BLaER1 treated with 17β-estradiol and CSF1 and Interleukin-3, amounts not matched to agents 10 nM and 100 nM (cell line): ENCODE measurements around the gene CFAP99.

Source experiments
- H3K27ac ChIP-seq, 11 experiments: shearing (Covaris generic); formaldehyde crosslinking; 2 replicates each; pipeline ENCODE4 v1.8.1; 2022
- H3K27me3 ChIP-seq, 11 experiments: shearing (Covaris generic); formaldehyde crosslinking; 2 replicates each; pipeline ENCODE4 v1.8.1; 2022
- H3K36me3 ChIP-seq, 11 experiments: shearing (Covaris generic); formaldehyde crosslinking; 2 replicates each; pipeline ENCODE4 v1.8.1; 2022
- H3K4me1 ChIP-seq, 10 experiments: shearing (Covaris generic); formaldehyde crosslinking; 2 replicates each; pipeline ENCODE4 v1.8.1; 2022
- H3K4me2 ChIP-seq, 11 experiments: shearing (Covaris generic); formaldehyde crosslinking; 2 replicates each; pipeline ENCODE4 v1.8.1; 2022
- H3K4me3 ChIP-seq, 10 experiments: shearing (Covaris generic); formaldehyde crosslinking; 2 replicates each; pipeline ENCODE4 v1.8.1; 2022
- H3K9ac ChIP-seq, 11 experiments: shearing (Covaris generic); formaldehyde crosslinking; 2 replicates each; pipeline ENCODE4 v1.8.1; 2022
- H3K9me3 ChIP-seq, 11 experiments: shearing (Covaris generic); formaldehyde crosslinking; replicated peaks in 1 of 11; 2 replicates each; pipeline ENCODE4 v1.8.1; 2022
- H4K20me1 ChIP-seq, 11 experiments: shearing (Covaris generic); formaldehyde crosslinking; 2 replicates each; pipeline ENCODE4 v1.8.1; 2022
- Cebpa-rat ChIP-seq, 11 experiments: shearing (Covaris generic); IDR thresholded peaks; 2 replicates each; pipeline ENCODE4 v1.8.1; 2022

CFAP99 gene

GRCh38 chr4:2411786-2412510, 6.8 kb upstream of the CFAP99 start:
- no peaks in the 10 kb centered on the region for H3K9me3 ChIP-seq
- peaks cover 5 to 44% (median 31%) of the 10 kb centered on the region in 11 experiments; a peak in 19 of 22 replicates for H4K20me1 ChIP-seq
- H3K9ac ChIP-seq: peak overlapping the region in 5 of 11 experiments; percentile 75 to 81 (median 76); a peak in 8 of 22 replicates
- H3K4me1 ChIP-seq: peaks cover 35 to 52% (median 42%) of the 10 kb centered on the region in 10 experiments
- peak overlapping the region; percentile 90 to 99 (median 96) for H3K4me2 ChIP-seq
- H3K4me3 ChIP-seq: peak overlapping the region in 5 of 10 experiments; percentile 40 to 62 (median 48); a peak in 8 of 20 replicates
- H3K27me3 ChIP-seq: peaks cover 20 to 70% (median 50%) of the 10 kb centered on the region in 11 experiments
- H3K27ac ChIP-seq: peak overlapping the region in 6 of 11 experiments; percentile 70 to 86 (median 82); a peak in 9 of 22 replicates
- H3K36me3 ChIP-seq: no peaks in the 10 kb centered on the region
- TF ChIP-seq Cebpa-rat (IDR thresholded peaks at IDR 0.05): no peak

- peak overlapping the region in 6 of 10 experiments; percentile 40 to 62 (median 44); a peak in 9 of 20 replicates for H3K4me3 ChIP-seq
- no peaks in the 10 kb centered on the region for H3K36me3 ChIP-seq
- H3K4me1 ChIP-seq: peaks cover 39 to 57% (median 48%) of the 10 kb centered on the region in 10 experiments
- no peaks in the 10 kb centered on the region for H3K9me3 ChIP-seq
- peak overlapping the region in 7 of 11 experiments; percentile 16 to 81 (median 76); a peak in 14 of 22 replicates for H3K9ac ChIP-seq
- H3K27ac ChIP-seq: peak overlapping the region in 8 of 11 experiments; percentile 21 to 86 (median 79); a peak in 16 of 22 replicates
- peaks cover 25 to 70% (median 56%) of the 10 kb centered on the region in 11 experiments for H3K27me3 ChIP-seq
- peaks cover 8 to 46% (median 37%) of the 10 kb centered on the region in 11 experiments; a peak in 17 of 22 replicates for H4K20me1 ChIP-seq
- H3K4me2 ChIP-seq: peak overlapping the region; percentile 90 to 99 (median 96)
- no peak for TF ChIP-seq Cebpa-rat (IDR thresholded peaks at IDR 0.05)
Observed at GRCh38 chr4:2412534-2412884, 6.2 kb upstream of the CFAP99 start.

- no peaks in the 10 kb centered on the region for H3K36me3 ChIP-seq
- no peak for TF ChIP-seq Cebpa-rat (IDR thresholded peaks at IDR 0.05)
- no peaks in the 10 kb centered on the region for H3K9me3 ChIP-seq
- H4K20me1 ChIP-seq: peaks cover 8 to 52% (median 42%) of the 10 kb centered on the region in 11 experiments; a peak in 17 of 22 replicates
- peak overlapping the region; percentile 36 to 86 (median 74); a peak in 21 of 22 replicates for H3K27ac ChIP-seq
- H3K9ac ChIP-seq: peak overlapping the region; percentile 16 to 81 (median 64); a peak in 21 of 22 replicates
- peaks cover 39 to 63% (median 53%) of the 10 kb centered on the region in 10 experiments for H3K4me1 ChIP-seq
- H3K27me3 ChIP-seq: peaks cover 31 to 72% (median 62%) of the 10 kb centered on the region in 11 experiments
- H3K4me3 ChIP-seq: peak overlapping the region in 9 of 10 experiments; percentile 32 to 62 (median 41); a peak in 16 of 20 replicates
- H3K4me2 ChIP-seq: peak overlapping the region; percentile 90 to 99 (median 96)
Observed at GRCh38 chr4:2412885-2413716, 5.7 kb upstream of the CFAP99 start.

- H3K27ac ChIP-seq: peak overlapping the region; percentile 36 to 86 (median 74); a peak in 21 of 22 replicates
- peak overlapping the region; percentile 16 to 78 (median 64); a peak in 20 of 22 replicates for H3K9ac ChIP-seq
- no peak for TF ChIP-seq Cebpa-rat (IDR thresholded peaks at IDR 0.05)
- H3K4me1 ChIP-seq: peaks cover 39 to 67% (median 58%) of the 10 kb centered on the region in 10 experiments
- H3K4me2 ChIP-seq: peak overlapping the region; percentile 90 to 99 (median 96)
- peaks cover 37 to 81% (median 71%) of the 10 kb centered on the region in 11 experiments for H3K27me3 ChIP-seq
- peak overlapping the region in 9 of 10 experiments; percentile 32 to 54 (median 41); a peak in 15 of 20 replicates for H3K4me3 ChIP-seq
- no peaks in the 10 kb centered on the region for H3K9me3 ChIP-seq
- no peaks in the 10 kb centered on the region for H3K36me3 ChIP-seq
- peaks cover 0 to 55% (median 44%) of the 10 kb centered on the region in 11 experiments; a peak in 17 of 22 replicates for H4K20me1 ChIP-seq
Observed at GRCh38 chr4:2413821-2414610, 4.7 kb upstream of the CFAP99 start.

GRCh38 chr4:2415213-2415612, 3.5 kb upstream of the CFAP99 start:
- peak overlapping the region in 3 of 11 experiments; percentile 93 to 99 (median 95); a peak in 2 of 22 replicates for H3K4me2 ChIP-seq
- H3K4me1 ChIP-seq: peaks cover 39 to 73% (median 64%) of the 10 kb centered on the region in 10 experiments
- no peak overlapping the region for H3K27ac ChIP-seq
- H3K9ac ChIP-seq: no peak overlapping the region
- no peak for TF ChIP-seq Cebpa-rat (IDR thresholded peaks at IDR 0.05)
- no peaks in the 10 kb centered on the region for H3K36me3 ChIP-seq
- H4K20me1 ChIP-seq: peaks cover 0 to 60% (median 41%) of the 10 kb centered on the region in 11 experiments; a peak in 14 of 22 replicates
- H3K4me3 ChIP-seq: no peak overlapping the region
- H3K27me3 ChIP-seq: peaks cover 49 to 85% (median 83%) of the 10 kb centered on the region in 11 experiments
- H3K9me3 ChIP-seq: no peaks in the 10 kb centered on the region

GRCh38 chr4:2415881-2416563, 2.7 kb upstream of the CFAP99 start:
- peaks cover 0 to 60% (median 41%) of the 10 kb centered on the region in 11 experiments; a peak in 14 of 22 replicates for H4K20me1 ChIP-seq
- no peaks in the 10 kb centered on the region for H3K36me3 ChIP-seq
- H3K4me1 ChIP-seq: peaks cover 39 to 73% (median 64%) of the 10 kb centered on the region in 10 experiments
- peaks cover 57 to 89% (median 87%) of the 10 kb centered on the region in 11 experiments for H3K27me3 ChIP-seq
- no peak for TF ChIP-seq Cebpa-rat (IDR thresholded peaks at IDR 0.05)
- peak overlapping the region in 6 of 10 experiments; percentile 50 to 77 (median 72); a peak in 11 of 20 replicates for H3K4me3 ChIP-seq
- H3K9me3 ChIP-seq: no peaks in the 10 kb centered on the region
- H3K27ac ChIP-seq: peak overlapping the region in 2 of 11 experiments; percentile 62 to 73; a peak in 2 of 22 replicates
- H3K4me2 ChIP-seq: peak overlapping the region; percentile 56 to 100 (median 79)
- H3K9ac ChIP-seq: peak overlapping the region in 5 of 11 experiments; percentile 52 to 84 (median 64); a peak in 7 of 22 replicates

GRCh38 chr4:2416564-2417225, 2.1 kb upstream of the CFAP99 start:
- H3K4me3 ChIP-seq: peak overlapping the region in 9 of 10 experiments; percentile 38 to 77 (median 65); a peak in 18 of 20 replicates
- peak overlapping the region; percentile 56 to 100 (median 79) for H3K4me2 ChIP-seq
- no peak for TF ChIP-seq Cebpa-rat (IDR thresholded peaks at IDR 0.05)
- peaks cover 61 to 89% (median 87%) of the 10 kb centered on the region in 11 experiments for H3K27me3 ChIP-seq
- peak overlapping the region in 5 of 11 experiments; percentile 17 to 73 (median 62); a peak in 8 of 22 replicates for H3K27ac ChIP-seq
- no peaks in the 10 kb centered on the region for H3K9me3 ChIP-seq
- H3K36me3 ChIP-seq: no peaks in the 10 kb centered on the region
- H3K9ac ChIP-seq: peak overlapping the region in 6 of 11 experiments; percentile 42 to 84 (median 58); a peak in 11 of 22 replicates
- H3K4me1 ChIP-seq: peaks cover 39 to 69% (median 63%) of the 10 kb centered on the region in 10 experiments
- H4K20me1 ChIP-seq: peaks cover 0 to 59% (median 41%) of the 10 kb centered on the region in 11 experiments; a peak in 14 of 22 replicates
